A549 (cell line): ENCODE measurements around the gene MARK2. TPM values are rescaled to one million over a fixed set of nuclear protein-coding genes. Genes with fewer than 3 reads are reported as not detected.
A peak's percentile ranks its signal among the peaks of the same experiment; 100 is the strongest.

Experiments
- ATAC-seq, 2 experiments: fragments of 200-7000 bp in 1 of 2; fragments of >200 bp in 1 of 2; cut with Nextera tagmentation in 1 of 2; cut with Tn5 transposase in 1 of 2; 3 replicates each; pipeline versions ENCODE4 v1.8.0 to v1.9.1; 2018 to 2020; ENCODE audit warnings: mild to moderate bottlenecking in 1 of 2, moderate library complexity in 1 of 2
- CTCF ChIA-PET: fragments of 300-600 bp; sonication (Branson Sonifier 250); formaldehyde crosslinking; extraction: SDS; loops from one replicate; lab custom pipeline; 2021; ENCODE audit warnings: antibody characterized with exemption, inconsistent platforms; lab: Yijun Ruan, JAX
- POLR2A ChIA-PET: fragments of 350-600 bp; formaldehyde crosslinking; extraction: SDS; loops from one replicate; lab custom pipeline; 2021; ENCODE audit warnings: antibody characterized with exemption, inconsistent platforms; lab: Yijun Ruan, JAX
- DNase-seq, 2 experiments: peaks; one replicate each; pipeline versions ENCODE4 v3.0.0 to v3.0.0-alpha.2; 2011 to 2016; ENCODE audit warnings: low read depth in 1 of 2, low spot score in 1 of 2
- FAIRE-seq: peaks from 2 replicates; lab custom pipeline; 2011; peaks lifted over from hg19 to GRCh38; lab: Jason Lieb, UNC
- H3K27ac ChIP-seq, 2 experiments: fragments of >200 bp; sonication (Bioruptor Twin); formaldehyde crosslinking; 3 replicates each; pipeline ENCODE4 v1.5.1; 2016 to 2017
- H3K4me1 ChIP-seq: fragments of >200 bp; sonication (Bioruptor Twin); formaldehyde crosslinking; 3 replicates; pipeline ENCODE4 v1.6.1; 2016
- H3K4me2 ChIP-seq: fragments of >200 bp; sonication (Bioruptor Twin); formaldehyde crosslinking; 3 replicates; pipeline ENCODE4 v1.6.1; 2016
- H3K4me3 ChIP-seq: fragments of >200 bp; sonication (Bioruptor Twin); formaldehyde crosslinking; 3 replicates; pipeline ENCODE4 v1.5.1; 2016
- H3K9me3 ChIP-seq: fragments of >200 bp; sonication (Bioruptor Twin); formaldehyde crosslinking; 3 replicates; pipeline ENCODE4 v1.6.1; 2016
- BHLHE40 ChIP-seq: IDR thresholded peaks from 2 replicates; pipeline ENCODE4 v1.6.1; 2012; ENCODE audit warnings: low read depth, low read length, inconsistent platforms
- CEBPB ChIP-seq, 2 experiments: fragments of >200 bp in 1 of 2; sonication (Bioruptor Twin) in 1 of 2; formaldehyde crosslinking in 1 of 2; IDR thresholded peaks; 2 replicates each; pipeline ENCODE4 v1.6.1; 2012 to 2016
- FOSL2 ChIP-seq, 2 experiments: fragments of 450-650 bp in 1 of 2; fragments of >200 bp in 1 of 2; sonication (Bioruptor Twin) in 1 of 2; formaldehyde crosslinking; IDR thresholded peaks; 2 replicates each; pipeline versions ENCODE4 v1.5.0 to v1.6.1; 2016 to 2020; ENCODE audit warnings: mild to moderate bottlenecking in 1 of 2, moderate library complexity in 1 of 2
- GATA3 ChIP-seq: IDR thresholded peaks from 2 replicates; pipeline ENCODE4 v1.6.1; 2012; ENCODE audit warnings: borderline replicate concordance
- HOXA7 ChIP-seq: fragments of 250-450 bp; sonication (Bioruptor Pico); IDR thresholded peaks from 2 replicates; pipeline ENCODE4 v1.5.0; 2020; ENCODE audit warnings: mild to moderate bottlenecking, moderate library complexity
- MAFK ChIP-seq: fragments of 450-650 bp; IDR thresholded peaks from 2 replicates; pipeline ENCODE4 v1.6.1; 2014; ENCODE audit not compliant: partially characterized antibody
- MYC ChIP-seq: IDR thresholded peaks from 2 replicates; pipeline ENCODE4 v1.6.1; 2012; ENCODE audit warnings: mild to moderate bottlenecking, inconsistent platforms, low read length, improper control_type of control experiment, borderline replicate concordance
- NPAS2 ChIP-seq: fragments of 250-450 bp; sonication (Bioruptor Pico); IDR thresholded peaks from 2 replicates; pipeline ENCODE4 v1.8.0; 2022; ENCODE audit warnings: mild to moderate bottlenecking, moderate library complexity, borderline replicate concordance
- RARB ChIP-seq: fragments of 250-450 bp; sonication (Bioruptor Pico); IDR thresholded peaks from 2 replicates; pipeline ENCODE4 v1.8.0; 2021; ENCODE audit warnings: mild to moderate bottlenecking, moderate library complexity
- ZFP36 ChIP-seq: fragments of 450-650 bp; IDR thresholded peaks from 2 replicates; pipeline ENCODE4 v1.6.1; 2014; ENCODE audit warnings: borderline replicate concordance; ENCODE audit not compliant: partially characterized antibody
- WGBS: methylation state at CpG from one replicate; pipeline ENCODE4 v1.1.6; 2017; ENCODE audit errors: missing lambda C conversion rate; 5-methylcytosine and 5-hydroxymethylcytosine counted together
- polyA plus RNA-seq, 4 experiments: library from polyadenylated mRNA; depleted of rRNA in 3 of 4; stranded (reverse); fragments of >200 nt; fragmentation: RNase III in 1 of 4; extraction: RNeasy Plus Mini Kit Qiagen cat#74134 plus additional on column Dnase treatment in 1 of 4; gene quantifications; 2 replicates in 3 of 4; 3 replicates in 1 of 4; pipeline ENCODE4 v1.2.3, GENCODE V29; 2011 to 2017
- TF ChIP-seq, protein P1 (sequence below): fragments of 250-450 bp; sonication (Bioruptor Pico); IDR thresholded peaks from 2 replicates; pipeline ENCODE4 v1.5.0; 2020; ENCODE audit warnings: low read depth, mild to moderate bottlenecking, moderate library complexity
- TF ChIP-seq, protein P2 (sequence below): fragments of 200-600 bp; sonication (generic); IDR thresholded peaks from 2 replicates; pipeline ENCODE4 v1.6.1; 2016; ENCODE audit warnings: antibody characterized with exemption, mild to moderate bottlenecking, moderate library complexity
- TF ChIP-seq, protein P3 (sequence below): fragments of 250-450 bp; sonication (Bioruptor Pico); IDR thresholded peaks from 2 replicates; pipeline ENCODE4 v1.5.0; 2021; ENCODE audit warnings: mild to moderate bottlenecking, moderate library complexity, borderline replicate concordance
- TF ChIP-seq, protein P4 (sequence below): fragments of >200 bp; sonication (Bioruptor Twin); formaldehyde crosslinking; IDR thresholded peaks from 3 replicates; pipeline ENCODE4 v1.5.1; 2016
- TF ChIP-seq, protein P5 (sequence below): fragments of 450-650 bp; IDR thresholded peaks from 2 replicates; pipeline ENCODE4 v1.6.1; 2014; ENCODE audit warnings: antibody characterized with exemption
- TF ChIP-seq, protein P6 (sequence below): fragments of 150-350 bp; IDR thresholded peaks from 2 replicates; pipeline ENCODE4 v1.6.1; 2014; ENCODE audit warnings: low read depth, mild to moderate bottlenecking, low read length

Gene MARK2
- polyA plus RNA-seq, 2 of the 4 experiments (the other 2 are of a cell fraction): 20.2 to 28.4 TPM

DNA sequence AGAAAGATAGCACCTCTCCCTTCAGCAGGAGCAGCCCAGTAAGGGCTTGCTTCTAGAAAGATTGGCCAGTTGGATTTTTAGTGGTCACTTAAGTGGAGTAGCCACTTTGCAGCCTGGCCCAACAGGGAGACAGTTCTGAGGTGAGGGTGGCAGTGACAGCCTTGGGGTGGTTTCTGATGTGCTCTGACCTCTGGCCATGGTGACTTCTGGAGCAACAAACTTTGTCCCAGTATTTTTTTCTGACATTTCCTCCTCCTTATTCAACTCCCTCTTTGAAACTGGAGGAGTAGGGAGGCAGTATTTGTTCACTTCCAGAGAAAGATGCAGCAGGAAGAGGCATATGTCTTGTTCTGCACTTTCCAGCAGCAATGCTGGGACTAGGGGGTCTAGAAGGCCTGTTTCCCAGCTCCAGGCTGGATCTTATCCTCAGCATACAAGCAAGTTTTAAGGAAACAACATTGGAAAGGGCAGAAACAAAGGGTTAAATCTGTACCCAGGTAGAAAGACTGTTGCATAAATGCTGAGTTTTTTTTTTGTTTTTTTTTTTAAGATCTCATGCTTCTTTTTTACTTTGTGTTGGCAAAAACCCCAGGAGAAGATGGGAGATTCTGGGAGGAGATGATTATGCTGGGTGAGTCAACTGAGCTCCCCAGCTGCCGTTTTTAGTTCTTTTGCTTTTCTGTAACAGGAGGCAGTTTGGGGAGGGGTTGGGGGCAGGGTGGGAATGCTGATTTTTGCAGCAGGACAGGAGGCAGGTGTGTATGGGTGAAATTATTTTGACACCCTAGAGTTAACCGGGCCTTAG lies 40.9 kb downstream of the MARK2 start:
- no peak for DNase-seq
- Histone ChIP-seq H3K4me1 (peaks cover 18% of the 10 kb centered on the region; the same call in 2 of the 3 replicates), H3K4me3 (no peak overlapping the region), H3K9me3 (no peaks in the 10 kb centered on the region), H3K4me2 (peak overlapping the region; percentile 31), H3K27ac (peak overlapping the region in 1 of 2 experiments; percentile 52; a peak in 2 of 6 replicates)
- TF ChIP-seq, protein P1, sequence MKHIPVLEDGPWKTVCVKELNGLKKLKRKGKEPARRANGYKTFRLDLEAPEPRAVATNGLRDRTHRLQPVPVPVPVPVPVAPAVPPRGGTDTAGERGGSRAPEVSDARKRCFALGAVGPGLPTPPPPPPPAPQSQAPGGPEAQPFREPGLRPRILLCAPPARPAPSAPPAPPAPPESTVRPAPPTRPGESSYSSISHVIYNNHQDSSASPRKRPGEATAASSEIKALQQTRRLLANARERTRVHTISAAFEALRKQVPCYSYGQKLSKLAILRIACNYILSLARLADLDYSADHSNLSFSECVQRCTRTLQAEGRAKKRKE (CRISPR knock-in tag): no peak
- TF ChIP-seq, protein P2, sequence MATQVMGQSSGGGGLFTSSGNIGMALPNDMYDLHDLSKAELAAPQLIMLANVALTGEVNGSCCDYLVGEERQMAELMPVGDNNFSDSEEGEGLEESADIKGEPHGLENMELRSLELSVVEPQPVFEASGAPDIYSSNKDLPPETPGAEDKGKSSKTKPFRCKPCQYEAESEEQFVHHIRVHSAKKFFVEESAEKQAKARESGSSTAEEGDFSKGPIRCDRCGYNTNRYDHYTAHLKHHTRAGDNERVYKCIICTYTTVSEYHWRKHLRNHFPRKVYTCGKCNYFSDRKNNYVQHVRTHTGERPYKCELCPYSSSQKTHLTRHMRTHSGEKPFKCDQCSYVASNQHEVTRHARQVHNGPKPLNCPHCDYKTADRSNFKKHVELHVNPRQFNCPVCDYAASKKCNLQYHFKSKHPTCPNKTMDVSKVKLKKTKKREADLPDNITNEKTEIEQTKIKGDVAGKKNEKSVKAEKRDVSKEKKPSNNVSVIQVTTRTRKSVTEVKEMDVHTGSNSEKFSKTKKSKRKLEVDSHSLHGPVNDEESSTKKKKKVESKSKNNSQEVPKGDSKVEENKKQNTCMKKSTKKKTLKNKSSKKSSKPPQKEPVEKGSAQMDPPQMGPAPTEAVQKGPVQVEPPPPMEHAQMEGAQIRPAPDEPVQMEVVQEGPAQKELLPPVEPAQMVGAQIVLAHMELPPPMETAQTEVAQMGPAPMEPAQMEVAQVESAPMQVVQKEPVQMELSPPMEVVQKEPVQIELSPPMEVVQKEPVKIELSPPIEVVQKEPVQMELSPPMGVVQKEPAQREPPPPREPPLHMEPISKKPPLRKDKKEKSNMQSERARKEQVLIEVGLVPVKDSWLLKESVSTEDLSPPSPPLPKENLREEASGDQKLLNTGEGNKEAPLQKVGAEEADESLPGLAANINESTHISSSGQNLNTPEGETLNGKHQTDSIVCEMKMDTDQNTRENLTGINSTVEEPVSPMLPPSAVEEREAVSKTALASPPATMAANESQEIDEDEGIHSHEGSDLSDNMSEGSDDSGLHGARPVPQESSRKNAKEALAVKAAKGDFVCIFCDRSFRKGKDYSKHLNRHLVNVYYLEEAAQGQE: no peak
- no peak for TF ChIP-seq MYC
- TF ChIP-seq HOXA7 (CRISPR knock-in tag): no peak
- TF ChIP-seq GATA3: no peak
- TF ChIP-seq ZFP36: no peak
- no peak for TF ChIP-seq RARB (CRISPR knock-in tag)
- TF ChIP-seq, protein P3, sequence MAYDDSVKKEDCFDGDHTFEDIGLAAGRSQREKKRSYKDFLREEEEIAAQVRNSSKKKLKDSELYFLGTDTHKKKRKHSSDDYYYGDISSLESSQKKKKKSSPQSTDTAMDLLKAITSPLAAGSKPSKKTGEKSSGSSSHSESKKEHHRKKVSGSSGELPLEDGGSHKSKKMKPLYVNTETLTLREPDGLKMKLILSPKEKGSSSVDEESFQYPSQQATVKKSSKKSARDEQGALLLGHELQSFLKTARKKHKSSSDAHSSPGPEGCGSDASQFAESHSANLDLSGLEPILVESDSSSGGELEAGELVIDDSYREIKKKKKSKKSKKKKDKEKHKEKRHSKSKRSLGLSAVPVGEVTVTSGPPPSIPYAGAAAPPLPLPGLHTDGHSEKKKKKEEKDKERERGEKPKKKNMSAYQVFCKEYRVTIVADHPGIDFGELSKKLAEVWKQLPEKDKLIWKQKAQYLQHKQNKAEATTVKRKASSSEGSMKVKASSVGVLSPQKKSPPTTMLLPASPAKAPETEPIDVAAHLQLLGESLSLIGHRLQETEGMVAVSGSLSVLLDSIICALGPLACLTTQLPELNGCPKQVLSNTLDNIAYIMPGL: no peak
- no peak for TF ChIP-seq NPAS2 (CRISPR knock-in tag)
- TF ChIP-seq FOSL2 (IDR thresholded peaks at IDR 0.05): no peak
- no peak for TF ChIP-seq FOSL2 (CRISPR knock-in tag; IDR thresholded peaks at IDR 0.05)
- TF ChIP-seq, protein P4, sequence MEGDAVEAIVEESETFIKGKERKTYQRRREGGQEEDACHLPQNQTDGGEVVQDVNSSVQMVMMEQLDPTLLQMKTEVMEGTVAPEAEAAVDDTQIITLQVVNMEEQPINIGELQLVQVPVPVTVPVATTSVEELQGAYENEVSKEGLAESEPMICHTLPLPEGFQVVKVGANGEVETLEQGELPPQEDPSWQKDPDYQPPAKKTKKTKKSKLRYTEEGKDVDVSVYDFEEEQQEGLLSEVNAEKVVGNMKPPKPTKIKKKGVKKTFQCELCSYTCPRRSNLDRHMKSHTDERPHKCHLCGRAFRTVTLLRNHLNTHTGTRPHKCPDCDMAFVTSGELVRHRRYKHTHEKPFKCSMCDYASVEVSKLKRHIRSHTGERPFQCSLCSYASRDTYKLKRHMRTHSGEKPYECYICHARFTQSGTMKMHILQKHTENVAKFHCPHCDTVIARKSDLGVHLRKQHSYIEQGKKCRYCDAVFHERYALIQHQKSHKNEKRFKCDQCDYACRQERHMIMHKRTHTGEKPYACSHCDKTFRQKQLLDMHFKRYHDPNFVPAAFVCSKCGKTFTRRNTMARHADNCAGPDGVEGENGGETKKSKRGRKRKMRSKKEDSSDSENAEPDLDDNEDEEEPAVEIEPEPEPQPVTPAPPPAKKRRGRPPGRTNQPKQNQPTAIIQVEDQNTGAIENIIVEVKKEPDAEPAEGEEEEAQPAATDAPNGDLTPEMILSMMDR: no peak
- TF ChIP-seq MAFK: no peak
- no peak for TF ChIP-seq BHLHE40
- TF ChIP-seq CEBPB (IDR thresholded peaks at IDR 0.05): no peak
- TF ChIP-seq, protein P5, sequence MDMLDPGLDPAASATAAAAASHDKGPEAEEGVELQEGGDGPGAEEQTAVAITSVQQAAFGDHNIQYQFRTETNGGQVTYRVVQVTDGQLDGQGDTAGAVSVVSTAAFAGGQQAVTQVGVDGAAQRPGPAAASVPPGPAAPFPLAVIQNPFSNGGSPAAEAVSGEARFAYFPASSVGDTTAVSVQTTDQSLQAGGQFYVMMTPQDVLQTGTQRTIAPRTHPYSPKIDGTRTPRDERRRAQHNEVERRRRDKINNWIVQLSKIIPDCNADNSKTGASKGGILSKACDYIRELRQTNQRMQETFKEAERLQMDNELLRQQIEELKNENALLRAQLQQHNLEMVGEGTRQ: no peak
- TF ChIP-seq, protein P6, sequence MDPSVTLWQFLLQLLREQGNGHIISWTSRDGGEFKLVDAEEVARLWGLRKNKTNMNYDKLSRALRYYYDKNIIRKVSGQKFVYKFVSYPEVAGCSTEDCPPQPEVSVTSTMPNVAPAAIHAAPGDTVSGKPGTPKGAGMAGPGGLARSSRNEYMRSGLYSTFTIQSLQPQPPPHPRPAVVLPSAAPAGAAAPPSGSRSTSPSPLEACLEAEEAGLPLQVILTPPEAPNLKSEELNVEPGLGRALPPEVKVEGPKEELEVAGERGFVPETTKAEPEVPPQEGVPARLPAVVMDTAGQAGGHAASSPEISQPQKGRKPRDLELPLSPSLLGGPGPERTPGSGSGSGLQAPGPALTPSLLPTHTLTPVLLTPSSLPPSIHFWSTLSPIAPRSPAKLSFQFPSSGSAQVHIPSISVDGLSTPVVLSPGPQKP: no peak
- ATAC-seq: no peak; a peak in 1 of 6 replicates
- no peak for FAIRE-seq
- CTCF ChIA-PET: interaction anchor here (0.8 to 1.9 kb wide), 5 partner anchors 7 to 66 kb away, joined by 3 to 9 read pairs (median 3); no protein-coding TSS in a partner anchor
- WGBS: 55% methylated on average over 2 of the region's 2 CpGs
- POLR2A ChIA-PET: no interaction called here
